CD4-positive, alpha-beta T cell (primary cell): ENCODE data around the gene BARX1. TPM values are rescaled to one million over a fixed set of nuclear protein-coding genes. Genes with fewer than 3 reads are reported as not detected.

Experiments
- ATAC-seq: fragments of 200-7000 bp; cut with Tn5 transposase; one replicate; pipeline ENCODE4 v1.10.0; 2022; ENCODE audit warnings: mild to moderate bottlenecking; ENCODE audit not compliant: poor library complexity
- CTCF ChIA-PET: fragments of 350-600 bp; sonication (Branson Sonifier 250); formaldehyde crosslinking; loops from one replicate; lab custom pipeline; 2021; ENCODE audit warnings: antibody characterized with exemption, inconsistent platforms; lab: Charles Lee
- POLR2A ChIA-PET: fragments of 350-600 bp; sonication (Branson Sonifier 250); formaldehyde crosslinking; loops from one replicate; lab custom pipeline; 2021; ENCODE audit warnings: antibody characterized with exemption, inconsistent platforms; lab: Charles Lee
- DNase-seq, 14 experiments: peaks; one replicate each; pipeline ENCODE4 v3.0.0-alpha.2; 2013 to 2020; ENCODE audit warnings: mixed read lengths in 2 of 14
- H3K27ac ChIP-seq, 2 donors: one replicate each; pipeline versions ENCODE4 v1.5.1 to v1.7.0; 2013; ENCODE audit warnings: low read length in 2 of 2, low read depth in 1 of 2, mild to moderate bottlenecking in 1 of 2
- H3K27me3 ChIP-seq, 2 experiments: 1 replicate in 1 of 2; 2 replicates in 1 of 2; pipeline versions ENCODE4 v1.6.1 to v1.7.0; 2013; ENCODE audit warnings: low read length in 2 of 2, control low read depth in 1 of 2, mild to moderate bottlenecking in 1 of 2, moderate library complexity in 1 of 2; ENCODE audit not compliant: insufficient read depth in 2 of 2, control insufficient read depth in 1 of 2
- H3K36me3 ChIP-seq: one replicate; pipeline ENCODE4 v1.6.1; 2013; ENCODE audit warnings: low read length, control low read depth; ENCODE audit not compliant: insufficient read depth
- H3K4me1 ChIP-seq: one replicate; pipeline ENCODE4 v1.6.1; 2013; ENCODE audit warnings: low read length, control low read depth; ENCODE audit not compliant: insufficient read depth
- H3K4me3 ChIP-seq: one replicate; pipeline ENCODE4 v1.5.1; 2013; ENCODE audit warnings: mild to moderate bottlenecking, low read length, moderate library complexity
- H3K9me3 ChIP-seq, 2 experiments: 1 replicate in 1 of 2; 2 replicates in 1 of 2; pipeline versions ENCODE4 v1.6.1 to v1.7.0; 2013; ENCODE audit warnings: low read length in 2 of 2, mild to moderate bottlenecking in 2 of 2, control low read depth in 1 of 2, moderate library complexity in 1 of 2; ENCODE audit not compliant: control insufficient read depth in 1 of 2, insufficient read depth in 1 of 2
- H3K27ac Mint-ChIP-seq: one replicate; pipeline ENCODE4 v1.8.0; 2020; ENCODE audit warnings: mixed read lengths
- H3K27me3 Mint-ChIP-seq: one replicate; pipeline ENCODE4 v1.8.0; 2021; ENCODE audit warnings: mixed read lengths
- H3K36me3 Mint-ChIP-seq: one replicate; pipeline ENCODE4 v1.8.0; 2021; ENCODE audit warnings: low read depth, mixed read lengths
- H3K4me1 Mint-ChIP-seq: one replicate; pipeline ENCODE4 v1.8.0; 2021; ENCODE audit warnings: low read depth, mixed read lengths
- H3K4me3 Mint-ChIP-seq: one replicate; pipeline ENCODE4 v1.8.0; 2020; ENCODE audit warnings: mild to moderate bottlenecking, mixed read lengths
- H3K9me3 Mint-ChIP-seq: one replicate; pipeline ENCODE4 v1.8.0; 2020; ENCODE audit warnings: mixed read lengths
- intact Hi-C, 2 experiments: fragments of 100-400 bp; cut with DNase I in 1 of 2; cut with micrococcal nuclease in 1 of 2; formaldehyde crosslinking; loops; one replicate each; pipeline versions ENCODE4 v1.15.1 to v1.9.0; 2023 to 2025; cut with DNase I, micrococcal nuclease
- total RNA-seq, 174 experiments: library from RNA in 2 of 174; stranded (reverse) in 2 of 174; gene quantifications; one replicate each; pipeline ENCODE4 v1.2.3 and lab custom pipeline; 2021 to 2026
- TF ChIP-seq, protein P1 (sequence below): fragments of 200-600 bp; IDR thresholded peaks from one replicate; pipeline ENCODE4 v1.8.0; 2022; ENCODE audit warnings: antibody characterized with exemption, mild to moderate bottlenecking

BARX1 gene
- total RNA-seq, 2 experiments from 2014 or later: 0.17 to 0.33 TPM

DNA sequence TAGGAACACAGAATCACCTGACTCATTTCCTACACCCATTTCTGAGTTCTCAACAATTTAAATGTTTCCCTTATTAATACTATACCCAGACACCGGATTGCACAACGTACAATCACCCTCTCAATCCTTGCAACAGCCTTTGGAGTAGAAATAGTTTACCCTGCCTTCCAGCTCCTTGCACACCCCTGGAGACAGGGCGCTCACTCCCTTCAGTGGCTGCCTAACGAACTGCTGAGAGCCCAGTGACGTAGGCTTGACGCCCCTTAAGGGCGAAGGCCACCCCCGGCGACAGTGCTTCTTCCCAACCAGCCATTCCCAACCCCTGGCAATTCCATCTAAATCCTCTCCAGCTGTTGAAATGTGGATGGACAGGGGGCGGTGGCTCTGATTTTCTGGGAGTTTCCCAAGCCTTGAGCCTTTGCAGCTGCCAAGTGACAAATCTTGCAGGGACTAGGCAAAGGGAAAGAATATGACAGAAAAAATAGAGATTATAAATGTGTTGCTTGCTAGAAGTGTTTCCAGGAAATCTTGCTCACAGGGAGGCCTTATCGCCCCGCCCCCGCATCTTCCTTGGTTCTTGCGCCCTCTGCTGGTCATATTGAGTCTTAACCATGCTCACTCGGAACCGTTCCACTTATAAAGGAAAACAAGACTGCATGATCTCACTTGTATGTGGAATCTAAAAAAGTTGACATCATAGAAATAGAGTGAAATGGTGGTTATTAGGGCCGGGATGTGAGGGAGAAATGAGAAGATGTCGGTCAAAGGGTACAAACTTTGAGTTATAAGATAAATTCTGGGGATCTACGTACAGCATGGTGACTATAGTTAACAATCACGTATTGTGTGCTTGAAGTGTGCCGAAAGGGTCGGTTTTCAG lies 7.6 kb upstream of the BARX1 start:
- TF ChIP-seq, protein P1, sequence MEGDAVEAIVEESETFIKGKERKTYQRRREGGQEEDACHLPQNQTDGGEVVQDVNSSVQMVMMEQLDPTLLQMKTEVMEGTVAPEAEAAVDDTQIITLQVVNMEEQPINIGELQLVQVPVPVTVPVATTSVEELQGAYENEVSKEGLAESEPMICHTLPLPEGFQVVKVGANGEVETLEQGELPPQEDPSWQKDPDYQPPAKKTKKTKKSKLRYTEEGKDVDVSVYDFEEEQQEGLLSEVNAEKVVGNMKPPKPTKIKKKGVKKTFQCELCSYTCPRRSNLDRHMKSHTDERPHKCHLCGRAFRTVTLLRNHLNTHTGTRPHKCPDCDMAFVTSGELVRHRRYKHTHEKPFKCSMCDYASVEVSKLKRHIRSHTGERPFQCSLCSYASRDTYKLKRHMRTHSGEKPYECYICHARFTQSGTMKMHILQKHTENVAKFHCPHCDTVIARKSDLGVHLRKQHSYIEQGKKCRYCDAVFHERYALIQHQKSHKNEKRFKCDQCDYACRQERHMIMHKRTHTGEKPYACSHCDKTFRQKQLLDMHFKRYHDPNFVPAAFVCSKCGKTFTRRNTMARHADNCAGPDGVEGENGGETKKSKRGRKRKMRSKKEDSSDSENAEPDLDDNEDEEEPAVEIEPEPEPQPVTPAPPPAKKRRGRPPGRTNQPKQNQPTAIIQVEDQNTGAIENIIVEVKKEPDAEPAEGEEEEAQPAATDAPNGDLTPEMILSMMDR: peak; percentile 79
- no peaks in the 10 kb centered on the region for H3K36me3 ChIP-seq
- Mint-ChIP-seq H3K9me3 (no peaks in the 10 kb centered on the region), H3K36me3 (no peaks in the 10 kb centered on the region), H3K4me3 (no peak overlapping the region), H3K4me1 (peaks cover 40% of the 10 kb centered on the region), H3K27ac (no peak overlapping the region), H3K27me3 (peaks cover 70% of the 10 kb centered on the region)
- intact Hi-C loops: loop anchor here (1.0 to 5.0 kb wide), 4 partner anchors 136 to 806 kb away; no protein-coding TSS in a partner anchor
- H3K4me3 ChIP-seq: no peak overlapping the region
- ATAC-seq: peak; percentile 77
- ChIA-PET POLR2A (no interaction called here), CTCF (interaction anchor here (0.9 to 1.6 kb wide), 4 partner anchors 18 to 281 kb away, joined by 3 to 4 read pairs (median 4); no protein-coding TSS in a partner anchor)
- H3K27me3 ChIP-seq: peaks cover 37 to 60% of the 10 kb centered on the region in 2 experiments
- no peak overlapping the region for H3K27ac ChIP-seq
- DNase-seq: peak; percentile 64 to 91 (median 76)
- H3K4me1 ChIP-seq: peaks cover 38% of the 10 kb centered on the region
- H3K9me3 ChIP-seq: peaks cover 0 to 36% of the 10 kb centered on the region in 2 experiments

DNA sequence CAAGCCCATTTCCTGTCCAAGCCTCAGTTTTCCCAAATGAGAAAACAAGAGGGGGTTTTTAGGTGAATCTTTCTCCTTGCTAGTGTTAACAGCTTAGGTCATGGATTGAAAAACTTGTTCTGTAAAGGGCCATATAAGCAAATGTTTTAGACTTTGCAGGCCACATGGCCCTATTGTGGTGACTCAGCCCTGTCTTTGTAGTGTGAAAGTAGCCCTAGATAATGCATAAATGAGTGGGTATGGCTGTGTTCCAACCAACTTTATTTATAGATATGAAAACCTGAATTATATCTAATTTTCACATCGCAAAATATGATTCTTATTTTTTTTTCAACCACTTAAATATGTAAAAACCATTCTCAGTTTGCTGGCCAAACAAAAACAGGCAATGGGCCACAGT lies 6.9 kb upstream of the BARX1 start:
- H3K9me3 Mint-ChIP-seq: no peaks in the 10 kb centered on the region
- CTCF ChIA-PET: interaction anchor here (1.1 kb wide), 1 partner anchor 18 kb away, joined by 3 read pairs; no protein-coding TSS in a partner anchor
- H3K27ac Mint-ChIP-seq: no peak overlapping the region
- Histone ChIP-seq H3K27ac (no peak overlapping the region), H3K4me1 (peaks cover 38% of the 10 kb centered on the region), H3K36me3 (no peaks in the 10 kb centered on the region), H3K27me3 (peaks cover 45 to 68% of the 10 kb centered on the region in 2 experiments), H3K9me3 (peaks cover 0 to 37% of the 10 kb centered on the region in 2 experiments), H3K4me3 (no peak overlapping the region)
- POLR2A ChIA-PET: no interaction called here
- peaks cover 78% of the 10 kb centered on the region for H3K27me3 Mint-ChIP-seq
- DNase-seq (no peak), ATAC-seq (no peak)
- no peaks in the 10 kb centered on the region for H3K36me3 Mint-ChIP-seq
- TF ChIP-seq, protein P1: no peak
- peaks cover 45% of the 10 kb centered on the region for H3K4me1 Mint-ChIP-seq
- intact Hi-C loops: loop anchor here (2.0 to 5.0 kb wide), 3 partner anchors 135 to 805 kb away; no protein-coding TSS in a partner anchor
- H3K4me3 Mint-ChIP-seq: no peak overlapping the region

DNA sequence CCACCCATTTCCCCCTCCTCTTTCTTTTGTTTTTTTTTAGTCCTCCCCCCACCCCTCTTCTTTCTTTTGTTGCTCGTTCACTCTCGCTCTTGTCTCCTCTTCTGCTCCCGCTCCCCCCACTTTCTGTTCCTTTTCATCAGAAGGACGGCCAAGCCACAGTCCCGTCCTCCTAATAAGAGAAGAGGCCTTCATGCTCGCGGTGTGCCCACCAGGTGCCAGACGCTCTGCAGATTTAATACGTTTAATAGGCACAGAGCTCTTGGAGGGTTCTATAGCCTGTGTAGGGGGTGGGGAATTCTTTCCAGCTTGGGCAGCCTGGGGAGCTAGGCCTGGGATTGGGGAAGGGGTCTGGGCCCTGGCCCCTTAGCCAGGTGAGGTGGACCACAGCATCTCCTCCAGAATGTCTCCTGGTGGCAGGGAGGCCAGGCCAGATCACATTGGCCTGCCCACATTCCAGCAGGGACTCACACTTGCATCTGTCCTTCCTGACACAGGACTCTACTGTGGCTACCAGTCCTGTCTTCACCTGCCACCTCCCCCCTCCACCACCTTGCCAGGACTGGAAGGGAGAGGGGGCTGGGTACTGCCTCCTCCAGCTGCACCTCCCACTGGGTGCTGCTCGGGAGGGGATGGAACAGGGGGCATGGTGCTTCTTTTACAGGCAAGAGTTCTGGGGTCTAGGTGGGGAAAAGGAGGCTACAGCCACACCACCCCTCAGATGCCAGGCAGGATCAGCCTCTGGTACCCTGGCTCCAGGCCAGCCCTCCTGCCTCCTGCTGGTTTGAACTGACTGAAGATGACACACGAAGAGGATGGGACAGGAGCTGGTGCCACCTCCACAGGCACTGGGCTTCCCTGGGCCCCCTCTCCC lies 6.1 kb upstream of the BARX1 start:
- H3K4me1 Mint-ChIP-seq: peaks cover 45% of the 10 kb centered on the region
- Histone ChIP-seq H3K9me3 (peaks cover 0 to 38% of the 10 kb centered on the region in 2 experiments), H3K36me3 (no peaks in the 10 kb centered on the region), H3K4me1 (peaks cover 38% of the 10 kb centered on the region), H3K27me3 (peaks cover 51 to 73% of the 10 kb centered on the region in 2 experiments), H3K4me3 (no peak overlapping the region), H3K27ac (no peak overlapping the region)
- H3K27ac Mint-ChIP-seq: no peak overlapping the region
- peak in 1 of 14 experiments; percentile 32 for DNase-seq
- no peak for ATAC-seq
- CTCF ChIA-PET: interaction anchor here (1.1 kb wide), 1 partner anchor 17 kb away, joined by 3 read pairs; no protein-coding TSS in a partner anchor
- H3K9me3 Mint-ChIP-seq: no peaks in the 10 kb centered on the region
- intact Hi-C loops: loop anchor here in 1 of 2 experiments (5.0 kb wide), 1 partner anchor 804 kb away; no protein-coding TSS in a partner anchor
- H3K36me3 Mint-ChIP-seq: no peaks in the 10 kb centered on the region
- H3K27me3 Mint-ChIP-seq: peaks cover 83% of the 10 kb centered on the region
- TF ChIP-seq, protein P1: no peak
- peak overlapping the region; percentile 70 for H3K4me3 Mint-ChIP-seq
- POLR2A ChIA-PET: no interaction called here
